ENCODE results near the gene ABR.
A peak's percentile ranks its signal among the peaks of the same experiment; 100 is the strongest.
"Not testable (repeated sequence)": the region's sequence is repeated elsewhere in the genome, so short reads cannot be mapped to it uniquely, and the experiment has no call there.

ABR gene

DNA sequence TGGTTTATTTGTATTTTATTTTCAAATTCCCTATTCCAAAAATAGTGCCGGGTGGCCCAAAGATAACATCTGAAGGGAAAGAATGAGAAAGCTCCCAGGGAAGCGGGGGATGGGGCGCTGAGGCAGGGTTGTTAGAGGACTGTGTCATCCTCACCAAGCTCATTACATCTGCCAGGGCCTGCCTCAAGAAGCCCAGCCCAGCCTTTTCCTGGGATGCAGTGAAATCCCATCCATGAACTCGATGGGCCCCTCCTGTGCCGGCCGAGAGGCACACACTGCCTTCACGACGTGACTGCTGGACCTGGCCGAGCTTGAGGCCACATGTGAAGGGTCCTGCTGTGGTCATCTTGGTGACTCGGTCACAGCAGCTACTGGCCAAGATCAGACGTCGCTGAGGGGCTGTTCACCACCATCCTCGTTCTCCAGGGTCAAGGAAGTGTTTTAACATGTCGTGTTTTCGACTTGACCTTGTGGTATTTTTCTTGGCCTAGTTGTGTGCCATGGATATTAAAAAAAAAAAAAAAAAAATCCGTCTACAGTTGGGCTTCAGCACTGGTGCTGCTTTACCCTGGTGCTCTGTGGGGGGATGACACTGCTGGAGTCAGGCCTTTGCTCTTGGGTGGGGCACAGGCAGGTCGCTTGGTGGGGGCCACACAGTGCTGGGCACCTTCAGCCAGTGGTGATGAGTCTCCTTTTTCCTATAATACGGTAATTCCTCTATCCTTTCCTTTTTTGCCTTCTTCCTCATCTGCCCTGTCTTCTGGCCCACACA lies 178.0 kb downstream of the ABR start:
- Histone ChIP-seq H3K9ac (ENCODE audit: low read length) (no peak overlapping the region), H3K4me1 (ENCODE audit: control insufficient read depth, insufficient read depth, low read length) (peaks cover 5% of the 10 kb centered on the region; the same call in 1 of the 2 replicates), H3K4me3 (ENCODE audit: low read depth, low read length) (no peak overlapping the region), H3K27ac (ENCODE audit: low read depth, low read length) (no peak overlapping the region), H3K36me3 (ENCODE audit: control insufficient read depth, insufficient read depth, low read length) (peaks cover 57% of the 10 kb centered on the region), H3K27me3 (ENCODE audit: control insufficient read depth, insufficient read depth, low read length) (no peaks in the 10 kb centered on the region), H3K9me3 (ENCODE audit: control insufficient read depth, insufficient read depth, low read depth, low read length) (no peaks in the 10 kb centered on the region)

DNA sequence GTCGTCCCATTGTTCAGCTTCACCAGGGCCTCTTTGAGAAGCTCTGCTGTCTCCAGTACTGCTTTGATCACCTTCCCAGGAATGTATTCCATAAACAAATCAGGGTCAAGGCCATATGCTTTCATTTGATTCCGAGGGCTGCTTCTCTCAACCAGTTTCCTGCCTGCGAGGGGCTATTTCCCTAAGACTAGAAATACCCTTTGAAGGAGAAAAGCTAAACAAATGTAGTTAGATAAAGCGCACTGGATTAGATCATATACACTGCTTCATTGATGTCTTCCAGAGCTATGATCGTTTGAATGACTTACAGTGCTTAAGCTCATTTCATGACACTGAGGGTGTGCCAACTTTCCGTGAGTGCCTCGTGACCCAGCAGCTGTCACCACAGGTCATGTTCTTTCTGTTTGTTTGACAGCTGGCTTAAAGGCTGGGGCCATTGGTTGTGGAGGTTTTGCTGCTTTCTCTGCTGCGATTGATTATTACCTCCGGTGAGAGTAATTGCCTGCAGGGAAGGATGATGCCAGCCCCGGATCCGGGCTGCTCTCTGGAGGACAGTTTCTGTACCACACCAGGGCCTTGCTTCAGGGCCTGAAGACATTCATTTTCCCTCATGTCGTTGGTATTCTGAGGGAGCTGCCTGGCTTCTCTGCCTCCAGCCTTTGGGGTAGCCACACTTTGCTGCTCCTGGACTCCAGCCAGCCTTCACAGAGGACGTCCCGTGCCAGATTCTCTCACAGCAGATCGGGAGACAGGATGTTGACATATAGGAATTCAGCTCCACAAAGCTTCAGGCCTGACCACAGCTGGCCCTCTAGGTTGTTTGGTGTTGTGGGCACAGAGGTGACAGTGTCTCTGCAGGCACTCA lies 179.0 kb downstream of the ABR start:
- H3K36me3 ChIP-seq (ENCODE audit: control insufficient read depth, insufficient read depth, low read length), result peaks cover 55% of the 10 kb centered on the region
- no peaks in the 10 kb centered on the region for H3K27me3 ChIP-seq (ENCODE audit: control insufficient read depth, insufficient read depth, low read length)
- H3K9ac ChIP-seq (ENCODE audit: low read length), result no peak overlapping the region
- H3K4me3 ChIP-seq (ENCODE audit: low read depth, low read length), result no peak overlapping the region
- no peaks in the 10 kb centered on the region for H3K9me3 ChIP-seq (ENCODE audit: control insufficient read depth, insufficient read depth, low read depth, low read length)
- H3K27ac ChIP-seq (ENCODE audit: low read depth, low read length), result no peak overlapping the region
- peaks cover 5% of the 10 kb centered on the region; the same call in 1 of the 2 replicates for H3K4me1 ChIP-seq (ENCODE audit: control insufficient read depth, insufficient read depth, low read length)

DNA sequence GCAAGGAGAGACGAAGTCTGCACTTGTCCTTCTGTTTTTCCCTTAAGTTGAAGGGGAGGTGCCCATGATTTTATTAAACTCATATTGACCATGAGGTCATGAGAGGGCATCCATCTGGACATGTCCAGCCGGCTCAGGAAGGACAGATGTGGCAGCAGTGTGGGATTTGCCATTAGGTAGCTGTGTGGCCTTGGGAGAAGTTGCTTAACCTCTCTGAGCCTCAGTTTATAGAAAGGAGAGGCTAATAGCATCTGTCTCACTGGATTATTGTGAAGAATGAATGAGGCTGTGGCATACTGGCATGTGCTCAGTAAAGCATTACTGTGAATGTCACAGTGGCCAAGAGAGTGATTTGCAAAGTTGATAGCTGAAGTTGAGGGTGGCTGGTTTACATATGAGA lies 181.7 kb downstream of the ABR start:
- Histone ChIP-seq H3K36me3 (ENCODE audit: control insufficient read depth, insufficient read depth, low read length) (peaks cover 39% of the 10 kb centered on the region), H3K9me3 (ENCODE audit: control insufficient read depth, insufficient read depth, low read depth, low read length) (no peaks in the 10 kb centered on the region), H3K9ac (ENCODE audit: low read length) (no peak overlapping the region), H3K4me3 (ENCODE audit: low read depth, low read length) (peak overlapping the region; percentile 96), H3K27me3 (ENCODE audit: control insufficient read depth, insufficient read depth, low read length) (no peaks in the 10 kb centered on the region), H3K27ac (ENCODE audit: low read depth, low read length) (no peak overlapping the region), H3K4me1 (ENCODE audit: control insufficient read depth, insufficient read depth, low read length) (peaks cover 5% of the 10 kb centered on the region; the same call in 1 of the 2 replicates)

DNA sequence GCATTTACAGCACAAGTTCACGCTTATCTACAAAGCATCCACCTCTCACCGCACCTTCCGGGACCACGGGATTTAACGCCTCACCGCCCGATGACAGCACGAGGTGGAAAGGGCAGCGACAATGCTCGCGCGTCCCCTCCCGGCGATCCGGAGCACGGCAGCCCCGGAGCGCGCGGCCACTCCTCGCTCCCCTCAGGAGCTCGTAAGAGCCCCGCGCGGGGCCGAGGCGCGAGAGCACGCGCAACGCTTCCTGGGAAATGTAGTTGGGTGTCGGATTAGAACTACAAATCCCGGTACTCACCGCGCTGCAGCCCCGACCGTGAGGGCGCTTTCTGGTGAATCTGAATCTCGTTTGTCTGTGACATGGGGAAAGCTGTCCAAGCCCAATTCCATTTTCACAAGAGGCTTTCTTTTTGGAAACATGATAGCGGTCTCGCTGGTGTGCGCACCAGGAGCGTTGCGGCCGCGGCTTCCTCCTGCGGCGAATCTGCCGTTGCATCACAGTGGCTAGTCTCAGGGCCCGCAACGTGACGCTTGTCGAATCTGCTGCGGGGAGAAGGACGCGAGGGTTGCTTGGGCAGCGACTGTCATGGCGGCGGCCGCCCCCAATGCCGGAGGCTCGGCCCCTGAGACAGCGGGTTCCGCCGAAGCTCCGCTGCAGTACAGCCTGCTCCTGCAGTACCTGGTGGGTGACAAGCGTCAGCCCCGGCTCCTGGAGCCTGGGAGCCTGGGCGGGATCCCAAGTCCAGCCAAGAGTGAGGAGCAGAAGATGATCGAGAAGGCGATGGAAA lies 183.0 kb downstream of the ABR start, which contains the start of gene TIMM22:
Gene TIMM22, plus strand, starts transcription at position 576 of the 791 bp plus-strand sequence. Its CDS starts 14 bp downstream, at position 590.
- H3K36me3 ChIP-seq (ENCODE audit: control insufficient read depth, insufficient read depth, low read length), result peaks cover 25% of the 10 kb centered on the region
- no peaks in the 10 kb centered on the region for H3K27me3 ChIP-seq (ENCODE audit: control insufficient read depth, insufficient read depth, low read length)
- peak within 1 kb of the TSS; percentile 96 for H3K4me3 ChIP-seq (ENCODE audit: low read depth, low read length)
- H3K27ac ChIP-seq (ENCODE audit: low read depth, low read length), result peak within 1 kb of the TSS; percentile 90
- peak within 1 kb of the TSS; percentile 90 for H3K9ac ChIP-seq (ENCODE audit: low read length)
- H3K9me3 ChIP-seq (ENCODE audit: control insufficient read depth, insufficient read depth, low read depth, low read length), result no peaks in the 10 kb centered on the region
- H3K4me1 ChIP-seq (ENCODE audit: control insufficient read depth, insufficient read depth, low read length), result peaks cover 5% of the 10 kb centered on the region; the same call in 1 of the 2 replicates

GRCh38 chr17:995324-995723 lies 184.5 kb downstream of the ABR start:
- H3K4me1 ChIP-seq (ENCODE audit: control insufficient read depth, insufficient read depth, low read length); H3K9ac ChIP-seq (ENCODE audit: low read length); H3K27ac ChIP-seq (ENCODE audit: low read depth, low read length); H3K9me3 ChIP-seq (ENCODE audit: control insufficient read depth, insufficient read depth, low read depth, low read length); H3K4me3 ChIP-seq (ENCODE audit: low read depth, low read length); H3K27me3 ChIP-seq (ENCODE audit: control insufficient read depth, insufficient read depth, low read length): not testable (repeated sequence)
- peaks cover 11% of the 10 kb centered on the region for H3K36me3 ChIP-seq (ENCODE audit: control insufficient read depth, insufficient read depth, low read length)

- Histone ChIP-seq H3K9me3 (ENCODE audit: control insufficient read depth, insufficient read depth, low read depth, low read length) (no peaks in the 10 kb centered on the region), H3K27me3 (ENCODE audit: control insufficient read depth, insufficient read depth, low read length) (no peaks in the 10 kb centered on the region), H3K4me1 (ENCODE audit: control insufficient read depth, insufficient read depth, low read length) (peaks cover 3% of the 10 kb centered on the region; the same call in 1 of the 2 replicates), H3K9ac (ENCODE audit: low read length) (no peak overlapping the region), H3K36me3 (ENCODE audit: control insufficient read depth, insufficient read depth, low read length) (peaks cover 3% of the 10 kb centered on the region; the same call in 1 of the 2 replicates), H3K4me3 (ENCODE audit: low read depth, low read length) (no peak overlapping the region), H3K27ac (ENCODE audit: low read depth, low read length) (no peak overlapping the region)
Measured at GRCh38 chr17:992933-993332, 186.8 kb downstream of the ABR start.

GRCh38 chr17:988561-988960 lies 191.2 kb downstream of the ABR start:
- H3K27me3 ChIP-seq (ENCODE audit: control insufficient read depth, insufficient read depth, low read length), result no peaks in the 10 kb centered on the region
- H3K4me3 ChIP-seq (ENCODE audit: low read depth, low read length), result no peak overlapping the region
- no peak overlapping the region for H3K27ac ChIP-seq (ENCODE audit: low read depth, low read length)
- H3K36me3 ChIP-seq (ENCODE audit: control insufficient read depth, insufficient read depth, low read length), result no peaks in the 10 kb centered on the region
- H3K9me3 ChIP-seq (ENCODE audit: control insufficient read depth, insufficient read depth, low read depth, low read length), result no peaks in the 10 kb centered on the region
- H3K4me1 ChIP-seq (ENCODE audit: control insufficient read depth, insufficient read depth, low read length), result no peaks in the 10 kb centered on the region
- H3K9ac ChIP-seq (ENCODE audit: low read length), result no peak overlapping the region

DNA sequence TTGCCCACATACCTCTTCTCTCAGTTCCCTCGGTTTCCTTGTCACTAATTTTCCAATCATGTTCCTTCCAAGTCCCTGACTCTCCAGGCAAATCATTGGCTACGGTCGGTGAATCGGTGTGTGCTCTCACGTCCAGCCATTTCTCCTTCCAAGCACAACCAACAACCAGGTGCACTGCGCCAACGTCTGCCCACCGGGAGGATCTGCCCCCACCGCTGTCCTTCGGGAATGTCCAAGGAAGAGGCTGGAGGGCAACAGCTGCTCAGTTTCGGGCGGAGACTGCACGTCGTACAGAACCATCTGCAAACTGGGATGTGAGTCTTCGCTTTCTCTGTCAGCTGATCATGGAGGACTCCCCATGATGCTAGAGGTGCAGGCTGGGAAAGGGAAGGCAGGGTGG lies 191.8 kb downstream of the ABR start:
- Histone ChIP-seq H3K27ac (ENCODE audit: low read depth, low read length) (no peak overlapping the region), H3K4me1 (ENCODE audit: control insufficient read depth, insufficient read depth, low read length) (no peaks in the 10 kb centered on the region), H3K4me3 (ENCODE audit: low read depth, low read length) (no peak overlapping the region), H3K27me3 (ENCODE audit: control insufficient read depth, insufficient read depth, low read length) (no peaks in the 10 kb centered on the region), H3K9ac (ENCODE audit: low read length) (no peak overlapping the region), H3K36me3 (ENCODE audit: control insufficient read depth, insufficient read depth, low read length) (no peaks in the 10 kb centered on the region), H3K9me3 (ENCODE audit: control insufficient read depth, insufficient read depth, low read depth, low read length) (no peaks in the 10 kb centered on the region)

DNA sequence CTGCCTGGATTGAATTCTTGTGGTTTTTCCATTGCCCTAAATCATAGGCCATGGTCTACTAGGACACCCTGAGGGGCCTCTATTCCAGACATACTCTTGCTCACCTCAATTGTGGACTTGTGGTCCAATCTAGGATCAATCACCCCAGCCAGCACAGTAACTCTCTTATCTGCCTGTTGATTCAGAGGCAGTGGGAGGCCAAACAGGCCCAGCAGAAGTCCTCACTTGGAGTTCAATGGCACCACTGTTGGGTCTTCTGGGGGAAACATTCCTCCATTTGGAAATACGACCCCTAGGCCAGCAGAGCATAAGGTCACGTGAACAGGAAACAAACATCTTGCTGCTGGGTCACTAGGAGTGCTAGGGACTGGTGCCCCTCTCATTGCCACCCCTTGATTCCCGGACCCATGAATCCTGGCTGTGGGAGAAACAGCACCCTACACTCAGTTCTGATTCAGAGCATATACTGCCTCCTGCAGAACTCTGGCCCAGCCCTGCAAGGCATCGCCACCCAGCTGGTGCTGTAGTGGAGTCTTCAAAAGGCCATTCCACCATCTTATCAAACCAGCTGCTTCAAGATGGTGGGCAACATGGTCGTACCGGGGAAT lies 193.4 kb downstream of the ABR start:
- no peaks in the 10 kb centered on the region for H3K4me1 ChIP-seq (ENCODE audit: control insufficient read depth, insufficient read depth, low read length)
- H3K27ac ChIP-seq (ENCODE audit: low read depth, low read length), result no peak overlapping the region
- H3K9ac ChIP-seq (ENCODE audit: low read length), result no peak overlapping the region
- H3K4me3 ChIP-seq (ENCODE audit: low read depth, low read length), result no peak overlapping the region
- no peaks in the 10 kb centered on the region for H3K36me3 ChIP-seq (ENCODE audit: control insufficient read depth, insufficient read depth, low read length)
- no peaks in the 10 kb centered on the region for H3K27me3 ChIP-seq (ENCODE audit: control insufficient read depth, insufficient read depth, low read length)
- no peaks in the 10 kb centered on the region for H3K9me3 ChIP-seq (ENCODE audit: control insufficient read depth, insufficient read depth, low read depth, low read length)

DNA sequence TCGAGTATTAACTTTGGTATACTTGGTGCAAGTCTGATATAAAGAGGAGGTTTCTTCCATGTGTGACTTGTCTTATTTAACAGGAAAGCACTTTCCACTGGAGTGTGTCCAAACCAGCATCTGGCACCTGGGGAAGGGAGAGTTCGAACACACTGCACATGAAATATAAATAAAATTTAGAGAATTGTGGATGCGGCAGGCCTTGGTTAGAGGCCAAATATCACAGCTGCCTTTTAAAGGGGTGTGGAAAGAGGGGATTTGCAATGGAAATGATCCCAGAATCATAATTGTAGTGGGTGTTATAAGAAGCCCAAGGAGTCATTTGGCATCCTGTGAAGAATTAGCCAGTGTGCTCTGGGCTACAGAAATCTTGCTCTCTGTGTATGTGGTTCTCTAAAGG lies 195.9 kb downstream of the ABR start:
- Histone ChIP-seq H3K9me3 (ENCODE audit: control insufficient read depth, insufficient read depth, low read depth, low read length) (no peaks in the 10 kb centered on the region), H3K36me3 (ENCODE audit: control insufficient read depth, insufficient read depth, low read length) (no peaks in the 10 kb centered on the region), H3K4me3 (ENCODE audit: low read depth, low read length) (no peak overlapping the region), H3K9ac (ENCODE audit: low read length) (no peak overlapping the region), H3K27me3 (ENCODE audit: control insufficient read depth, insufficient read depth, low read length) (no peaks in the 10 kb centered on the region), H3K27ac (ENCODE audit: low read depth, low read length) (no peak overlapping the region), H3K4me1 (ENCODE audit: control insufficient read depth, insufficient read depth, low read length) (peaks cover 3% of the 10 kb centered on the region)
